ENCODE measurements around the gene ZSWIM5.
"Not testable (repeated sequence)": the region's sequence is repeated elsewhere in the genome, so short reads cannot be mapped to it uniquely, and the experiment has no call there.

ZSWIM5 gene

DNA sequence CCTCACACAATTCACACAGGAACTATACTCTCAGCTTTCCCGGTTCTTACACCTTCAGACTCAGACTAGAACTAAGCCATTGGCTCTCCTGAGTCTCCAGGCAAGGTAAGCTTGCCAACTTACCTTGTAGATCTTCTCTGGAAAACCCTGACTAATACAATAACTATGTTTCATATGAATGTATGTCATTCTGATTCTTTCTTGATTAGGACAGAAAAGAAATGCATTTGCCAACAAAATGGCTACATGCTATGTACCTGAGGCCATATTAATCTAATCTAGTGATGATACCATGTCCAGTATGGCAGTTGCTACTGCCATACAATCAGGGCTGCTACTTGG lies 9.8 kb upstream of the ZSWIM5 start:
- no peak for DNase-seq
- Mint-ChIP-seq H3K27ac (no peak overlapping the region), H3K36me3 (ENCODE audit: low read depth) (no peaks in the 10 kb centered on the region)

DNA sequence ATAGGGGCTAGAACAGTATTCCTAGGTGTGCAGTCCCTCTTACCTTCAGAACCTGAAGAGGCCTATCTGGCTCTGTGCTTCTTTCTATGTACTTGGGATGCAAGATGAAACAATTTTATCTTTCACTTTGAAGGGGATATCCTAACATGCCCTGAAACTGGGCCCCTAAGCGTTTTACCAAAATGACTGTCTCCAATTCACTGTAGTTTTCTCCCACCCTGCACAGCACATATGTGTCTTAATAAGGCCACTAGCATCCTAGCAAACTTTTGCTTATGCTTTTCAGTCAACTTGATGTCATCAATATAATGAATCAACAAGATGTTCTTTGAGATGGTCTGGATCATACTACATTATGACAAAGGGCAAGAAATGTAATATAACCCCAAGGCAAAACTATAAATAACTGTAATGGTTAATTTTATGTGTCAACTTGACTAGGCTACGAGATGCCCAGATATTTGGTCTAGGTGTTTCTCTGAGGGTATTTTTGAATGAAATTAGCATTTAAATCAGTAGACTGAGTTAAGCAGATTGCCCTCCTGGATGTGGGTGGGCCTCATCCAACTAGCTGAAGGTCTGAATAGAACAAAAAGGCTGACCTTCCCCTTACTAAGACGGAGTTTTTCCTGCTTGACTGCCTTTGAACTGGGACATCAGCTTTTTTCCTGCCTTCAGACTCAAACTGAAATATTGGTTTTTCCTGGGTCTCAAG lies 9.2 kb upstream of the ZSWIM5 start:
- Mint-ChIP-seq H3K27me3 (no peaks in the 10 kb centered on the region), H3K9me3 (no peaks in the 10 kb centered on the region), H3K4me3 (no peak overlapping the region), H3K4me1 (ENCODE audit: low read depth) (no peaks in the 10 kb centered on the region), H3K27ac (no peak overlapping the region), H3K36me3 (ENCODE audit: low read depth) (no peaks in the 10 kb centered on the region)
- no peak for DNase-seq

More for the DNA sequence above, 9.8 kb upstream of the ZSWIM5 start:
- no peaks in the 10 kb centered on the region for H3K9me3 Mint-ChIP-seq
- no peaks in the 10 kb centered on the region for H3K27me3 Mint-ChIP-seq
- H3K4me1 Mint-ChIP-seq (ENCODE audit: low read depth) = no peaks in the 10 kb centered on the region
- no peak overlapping the region for H3K4me3 Mint-ChIP-seq

DNA sequence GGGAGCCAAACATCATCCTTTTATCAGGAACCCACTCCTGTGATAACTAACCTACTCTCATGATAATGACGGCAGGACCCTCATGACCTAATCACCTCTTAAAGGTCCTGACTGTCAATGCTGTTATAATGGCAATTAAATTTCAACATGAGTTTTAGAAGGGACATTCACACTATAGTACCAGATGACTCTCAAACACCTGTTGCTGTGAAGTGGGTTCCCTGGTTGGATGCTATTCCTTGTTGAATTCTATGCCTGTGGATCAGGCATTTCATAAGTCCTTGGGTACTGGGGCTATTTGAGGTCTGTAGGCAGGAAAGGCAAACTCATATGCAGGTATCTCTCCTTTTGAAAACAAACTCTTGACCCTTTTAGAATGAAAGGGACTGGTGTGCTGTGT lies 7.5 kb upstream of the ZSWIM5 start:
- Mint-ChIP-seq H3K27ac (no peak overlapping the region), H3K36me3 (ENCODE audit: low read depth) (no peaks in the 10 kb centered on the region), H3K4me3 (no peak overlapping the region), H3K9me3 (no peaks in the 10 kb centered on the region), H3K4me1 (ENCODE audit: low read depth) (no peaks in the 10 kb centered on the region), H3K27me3 (peaks cover 3% of the 10 kb centered on the region)
- no peak for DNase-seq

DNA sequence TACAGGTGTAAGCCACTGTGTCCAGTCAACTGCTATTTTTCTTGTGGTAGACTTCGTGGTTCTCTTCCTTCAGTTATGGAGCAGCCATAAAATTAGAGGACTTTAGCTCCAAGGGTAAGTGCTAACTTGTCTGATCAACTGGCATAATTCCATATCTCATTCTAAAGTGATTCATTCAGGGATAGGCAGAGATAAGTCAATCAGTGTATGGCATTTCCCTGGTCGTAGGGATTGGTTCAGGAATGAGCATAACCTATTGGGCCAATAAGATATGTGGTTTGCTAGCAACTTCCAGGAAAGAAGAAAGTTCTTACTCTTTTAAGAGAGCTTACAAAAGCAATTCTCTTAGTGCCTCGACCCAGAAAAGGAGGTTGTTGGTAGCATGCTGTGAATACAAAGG lies 4.7 kb upstream of the ZSWIM5 start:
- no peaks in the 10 kb centered on the region for H3K36me3 Mint-ChIP-seq (ENCODE audit: low read depth)
- H3K27ac Mint-ChIP-seq = no peak overlapping the region
- no peak overlapping the region for H3K4me3 Mint-ChIP-seq
- no peaks in the 10 kb centered on the region for H3K9me3 Mint-ChIP-seq
- DNase-seq = no peak
- H3K27me3 Mint-ChIP-seq = peaks cover 16% of the 10 kb centered on the region
- H3K4me1 Mint-ChIP-seq (ENCODE audit: low read depth) = peaks cover 12% of the 10 kb centered on the region

DNA sequence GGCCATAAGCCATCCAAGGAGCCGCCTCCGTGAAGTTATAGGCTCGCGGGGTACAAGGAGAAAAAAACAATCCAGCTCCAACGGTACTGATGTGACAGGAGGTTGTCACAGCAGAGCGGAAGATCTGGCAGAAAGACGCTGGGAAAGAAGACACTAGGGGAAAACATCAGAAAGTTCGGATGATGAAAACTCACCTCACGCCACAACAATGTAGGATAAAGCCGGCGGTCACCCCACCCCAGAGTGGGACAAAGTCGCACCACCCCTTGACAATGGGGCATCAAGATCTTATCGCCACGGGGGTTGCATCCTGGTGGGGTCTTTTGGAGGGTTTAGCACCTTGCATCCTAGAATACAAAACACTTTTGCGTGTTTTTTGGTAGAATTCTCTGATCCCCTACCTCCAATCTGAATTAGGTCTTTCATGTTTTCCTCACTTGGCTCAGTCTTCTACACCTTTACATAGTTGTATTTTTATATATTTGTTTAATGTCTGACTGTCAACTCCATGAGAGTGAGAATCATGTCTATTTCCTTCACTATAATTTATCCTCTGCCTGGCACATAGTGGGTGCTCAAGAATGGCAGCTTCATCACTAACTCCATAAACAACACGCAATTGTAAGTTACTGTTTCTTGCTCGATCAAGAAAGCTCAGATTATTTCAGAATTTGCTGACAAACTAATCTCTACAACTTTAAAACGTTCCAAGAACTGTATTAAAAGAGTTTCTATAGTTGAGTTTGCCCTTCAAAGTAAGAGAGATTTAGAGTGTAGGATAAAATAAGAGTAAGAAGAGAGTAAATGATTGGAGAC lies 611 bp upstream of the ZSWIM5 start:
- H3K27ac Mint-ChIP-seq = peak overlapping the region; percentile 60
- peak overlapping the region; percentile 86 for H3K4me3 Mint-ChIP-seq
- no peaks in the 10 kb centered on the region for H3K36me3 Mint-ChIP-seq (ENCODE audit: low read depth)
- no peaks in the 10 kb centered on the region for H3K9me3 Mint-ChIP-seq
- no peak for DNase-seq
- peaks cover 38% of the 10 kb centered on the region for H3K4me1 Mint-ChIP-seq (ENCODE audit: low read depth)
- H3K27me3 Mint-ChIP-seq = peaks cover 25% of the 10 kb centered on the region

DNA sequence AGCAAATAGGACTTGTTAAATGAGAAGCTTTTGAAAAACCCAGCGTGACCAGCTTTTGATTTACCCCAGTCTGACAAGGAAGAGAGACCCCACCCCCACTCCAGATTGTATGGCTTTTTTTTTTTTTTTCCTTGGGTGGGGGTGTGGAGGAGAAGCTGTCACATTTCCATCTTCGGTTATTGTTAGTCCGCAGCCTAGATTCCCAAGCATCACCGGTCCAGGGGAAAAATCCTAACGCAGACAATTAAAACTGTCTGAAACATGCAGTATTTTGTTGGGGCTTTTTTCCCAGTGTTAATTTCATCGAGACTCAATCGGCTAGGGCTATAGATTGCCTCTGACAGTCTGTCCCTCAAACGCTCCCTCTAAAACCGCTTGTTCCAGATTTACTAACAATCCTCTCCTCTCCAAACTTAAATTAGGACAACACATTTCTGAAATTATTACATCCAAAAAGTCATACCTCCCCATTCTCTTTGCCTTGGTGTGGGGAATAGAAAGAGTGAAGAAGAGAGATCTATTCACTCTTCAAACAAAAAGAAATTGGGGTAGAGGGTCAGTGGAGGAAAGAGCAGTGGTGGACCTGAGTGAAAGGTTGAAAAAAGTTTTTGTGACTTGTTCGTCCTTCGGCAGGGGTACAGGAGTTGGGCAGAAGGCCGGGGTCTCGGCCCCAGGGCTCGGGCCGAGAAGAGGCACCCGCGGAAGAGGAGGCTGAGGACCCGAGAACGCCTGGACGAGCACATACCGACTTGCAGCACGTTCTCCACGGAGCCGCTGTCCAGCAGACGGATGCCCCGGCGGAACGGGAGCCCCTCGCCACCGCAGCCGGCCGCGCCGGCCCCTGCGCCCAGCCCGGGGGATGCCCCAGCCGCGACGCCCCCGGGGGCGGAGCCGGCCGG lies 1.1 kb downstream of the ZSWIM5 start:
- Mint-ChIP-seq H3K9me3 (no peaks in the 10 kb centered on the region), H3K27ac (peak overlapping the region; percentile 48), H3K4me1 (ENCODE audit: low read depth) (peaks cover 38% of the 10 kb centered on the region), H3K36me3 (ENCODE audit: low read depth) (no peaks in the 10 kb centered on the region), H3K27me3 (peaks cover 25% of the 10 kb centered on the region), H3K4me3 (peak overlapping the region; percentile 84)
- DNase-seq = peak; percentile 52

DNA sequence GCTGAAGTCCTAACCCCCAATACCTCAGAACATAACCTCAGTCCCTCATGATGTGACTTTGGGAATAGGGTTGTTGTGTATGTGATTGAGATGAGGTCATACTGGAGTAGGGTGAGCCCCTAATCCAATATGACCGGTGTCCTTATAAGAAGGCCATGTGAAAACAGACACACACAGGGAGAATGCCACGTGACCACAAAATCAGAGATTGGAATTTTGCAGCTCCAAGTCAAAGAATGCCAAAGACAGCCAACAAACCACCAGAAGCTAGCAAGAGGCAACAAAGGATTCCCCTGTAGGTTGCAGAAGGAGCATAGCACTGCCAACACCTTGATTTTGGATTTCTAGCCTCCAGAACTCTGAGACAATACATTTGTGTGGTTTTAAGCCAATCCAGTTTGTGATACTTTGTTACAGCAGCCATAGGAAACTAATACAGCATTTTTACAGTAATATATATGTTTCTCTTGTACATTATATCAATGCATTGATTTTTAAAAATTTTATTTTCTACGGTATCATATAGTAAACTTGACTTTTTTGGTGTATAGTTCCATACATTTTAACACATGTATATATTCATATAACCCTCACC lies 5.4 kb downstream of the ZSWIM5 start:
- no peaks in the 10 kb centered on the region for H3K36me3 Mint-ChIP-seq (ENCODE audit: low read depth)
- H3K4me1 Mint-ChIP-seq (ENCODE audit: low read depth) = peaks cover 28% of the 10 kb centered on the region
- no peak overlapping the region for H3K4me3 Mint-ChIP-seq
- no peak overlapping the region for H3K27ac Mint-ChIP-seq
- no peaks in the 10 kb centered on the region for H3K9me3 Mint-ChIP-seq
- H3K27me3 Mint-ChIP-seq = peaks cover 11% of the 10 kb centered on the region
- DNase-seq = no peak

DNA sequence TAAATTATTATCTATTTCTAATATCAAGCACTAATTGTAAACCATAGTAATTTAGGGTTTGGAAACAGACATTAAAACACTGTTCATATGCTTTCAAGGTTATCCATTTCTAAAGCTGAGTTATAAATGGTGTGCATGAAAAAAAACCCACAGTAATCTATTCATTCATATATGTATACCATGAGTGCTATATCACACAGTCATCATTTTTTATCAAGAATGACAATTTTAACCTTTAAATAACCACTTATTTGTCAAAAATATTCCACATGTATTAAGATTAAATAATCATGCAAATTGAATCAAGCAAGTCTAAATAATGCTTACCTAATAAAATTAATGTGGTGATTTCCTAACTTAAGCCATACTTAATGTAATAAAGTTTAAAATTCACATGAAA lies 6.0 kb downstream of the ZSWIM5 start:
- Mint-ChIP-seq H3K4me1 (ENCODE audit: low read depth) (peaks cover 27% of the 10 kb centered on the region), H3K9me3 (no peaks in the 10 kb centered on the region), H3K27me3 (peaks cover 10% of the 10 kb centered on the region), H3K27ac (no peak overlapping the region), H3K36me3 (ENCODE audit: low read depth) (no peaks in the 10 kb centered on the region), H3K4me3 (no peak overlapping the region)
- DNase-seq = no peak

DNA sequence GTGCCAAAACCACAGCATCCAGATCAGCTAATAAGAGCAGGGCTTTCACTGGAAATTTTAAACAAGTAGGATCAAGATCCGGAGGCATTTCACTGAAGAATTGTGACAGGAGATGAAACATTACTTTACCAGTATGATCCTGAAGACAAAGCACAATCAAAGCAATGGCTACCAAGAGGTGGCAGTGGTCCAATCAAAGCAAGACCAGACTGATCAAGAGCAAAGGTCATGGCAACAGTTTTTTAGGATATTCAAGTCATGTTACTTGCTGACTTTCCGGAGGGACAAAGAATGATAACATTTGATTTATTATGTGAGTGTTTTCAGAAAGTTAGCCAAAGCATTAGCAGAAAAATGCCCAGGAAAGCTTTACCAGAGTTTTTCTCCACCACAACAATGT lies 8.2 kb downstream of the ZSWIM5 start:
- H3K27me3 Mint-ChIP-seq = peaks cover 3% of the 10 kb centered on the region
- peaks cover 6% of the 10 kb centered on the region for H3K4me1 Mint-ChIP-seq (ENCODE audit: low read depth)
- no peak for DNase-seq
- H3K36me3 Mint-ChIP-seq (ENCODE audit: low read depth) = no peaks in the 10 kb centered on the region
- no peak overlapping the region for H3K4me3 Mint-ChIP-seq
- no peaks in the 10 kb centered on the region for H3K9me3 Mint-ChIP-seq
- no peak overlapping the region for H3K27ac Mint-ChIP-seq

DNA sequence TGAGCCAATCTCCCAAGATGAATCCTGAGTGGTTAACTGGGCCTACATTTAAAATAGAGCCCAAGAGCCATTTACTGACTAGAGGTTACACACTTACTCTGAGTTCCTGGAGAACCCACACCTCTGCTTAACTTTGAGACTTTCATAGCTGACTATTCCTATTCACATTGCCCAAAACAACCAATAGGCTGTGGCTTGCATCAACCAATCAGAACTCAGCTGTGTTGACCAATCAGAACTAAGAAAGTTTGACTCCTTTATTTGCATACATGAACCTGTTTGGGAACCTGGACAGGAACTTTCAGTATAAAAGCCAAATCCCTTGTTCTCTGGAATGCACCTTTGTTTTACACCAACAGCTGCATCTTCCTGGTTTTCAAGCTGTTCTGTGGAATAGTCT lies 9.5 kb downstream of the ZSWIM5 start:
- H3K36me3 Mint-ChIP-seq (ENCODE audit: low read depth) = no peaks in the 10 kb centered on the region
- H3K9me3 Mint-ChIP-seq = no peaks in the 10 kb centered on the region
- H3K4me1 Mint-ChIP-seq (ENCODE audit: low read depth) = peaks cover 2% of the 10 kb centered on the region
- H3K27me3 Mint-ChIP-seq = peaks cover 3% of the 10 kb centered on the region
- no peak overlapping the region for H3K27ac Mint-ChIP-seq
- no peak overlapping the region for H3K4me3 Mint-ChIP-seq
- no peak for DNase-seq

DNA sequence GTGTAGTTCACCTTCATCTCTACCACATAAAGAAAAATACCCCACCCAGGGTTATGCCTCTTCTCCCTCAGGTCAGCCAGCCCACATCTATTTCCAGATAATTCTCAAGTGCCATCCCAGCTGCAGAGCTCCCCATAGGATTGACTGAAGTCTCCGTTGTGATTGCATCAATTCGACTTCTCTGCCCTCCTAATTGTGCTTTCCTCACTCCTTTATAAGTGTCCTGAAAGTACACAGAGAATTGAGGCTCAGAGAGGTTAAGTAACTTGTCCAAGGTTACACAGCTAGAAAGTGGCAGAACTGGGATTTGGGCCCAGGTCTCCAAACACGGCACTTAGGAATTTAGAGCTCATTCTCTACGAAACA lies 15.0 kb downstream of the ZSWIM5 start:
- peaks cover 13% of the 10 kb centered on the region for H3K4me1 Mint-ChIP-seq (ENCODE audit: low read depth)
- DNase-seq = no peak
- no peaks in the 10 kb centered on the region for H3K27me3 Mint-ChIP-seq
- no peak overlapping the region for H3K4me3 Mint-ChIP-seq
- H3K27ac Mint-ChIP-seq = no peak overlapping the region
- no peaks in the 10 kb centered on the region for H3K36me3 Mint-ChIP-seq (ENCODE audit: low read depth)
- no peaks in the 10 kb centered on the region for H3K9me3 Mint-ChIP-seq

DNA sequence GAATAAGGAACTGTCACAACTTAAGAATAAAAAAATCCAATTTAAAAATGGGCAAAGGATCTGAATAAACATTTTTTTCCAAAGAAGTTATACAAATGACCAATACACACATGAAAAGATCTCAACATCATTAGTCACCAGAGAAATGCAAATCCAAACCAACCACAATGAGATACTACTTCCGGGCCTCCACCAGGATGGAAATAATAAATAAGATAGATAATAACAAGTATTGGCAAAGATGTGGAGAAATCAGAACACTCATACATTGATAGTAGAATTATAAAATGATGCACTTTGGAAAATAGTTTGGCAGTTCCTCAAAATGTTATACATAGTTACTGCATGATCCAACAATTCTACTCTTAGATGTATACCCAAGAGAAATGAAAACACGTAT lies 18.7 kb downstream of the ZSWIM5 start:
- no peak for DNase-seq
- Mint-ChIP-seq H3K27me3 (no peaks in the 10 kb centered on the region), H3K4me1 (ENCODE audit: low read depth) (peaks cover 13% of the 10 kb centered on the region), H3K36me3 (ENCODE audit: low read depth) (no peaks in the 10 kb centered on the region), H3K9me3 (no peaks in the 10 kb centered on the region), H3K4me3 (no peak overlapping the region), H3K27ac (no peak overlapping the region)

DNA sequence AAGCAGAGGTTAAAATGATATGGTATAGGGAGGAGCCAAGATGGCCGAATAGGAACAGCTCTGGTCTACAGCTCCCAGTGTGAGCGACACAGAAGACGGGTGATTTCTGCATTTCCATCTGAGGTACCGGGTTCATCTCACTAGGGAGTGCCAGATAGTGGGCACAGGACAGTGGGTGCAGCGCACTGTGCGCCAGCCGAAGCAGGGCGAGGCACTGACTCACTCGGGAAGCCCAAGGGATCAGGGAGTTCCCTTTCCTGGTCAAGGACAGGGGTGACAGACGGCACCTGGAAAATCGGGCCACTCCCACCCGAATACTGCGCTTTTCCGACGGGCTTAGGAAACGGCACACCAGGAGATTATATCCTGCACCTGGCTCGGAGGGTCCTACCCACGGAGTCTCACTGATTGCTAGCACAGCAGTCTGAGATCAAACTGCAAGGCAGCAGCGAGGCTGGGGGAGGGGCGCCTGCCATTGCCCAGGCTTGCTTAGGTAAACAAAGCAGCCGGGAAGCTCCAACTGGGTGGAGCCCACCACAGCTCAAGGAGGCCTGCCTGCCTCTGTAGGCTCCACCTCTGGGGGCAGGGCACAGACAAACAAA lies 26.4 kb downstream of the ZSWIM5 start:
- not testable (repeated sequence) for H3K4me3 Mint-ChIP-seq; H3K36me3 Mint-ChIP-seq (ENCODE audit: low read depth); H3K4me1 Mint-ChIP-seq (ENCODE audit: low read depth); H3K9me3 Mint-ChIP-seq; H3K27me3 Mint-ChIP-seq; H3K27ac Mint-ChIP-seq; DNase-seq

DNA sequence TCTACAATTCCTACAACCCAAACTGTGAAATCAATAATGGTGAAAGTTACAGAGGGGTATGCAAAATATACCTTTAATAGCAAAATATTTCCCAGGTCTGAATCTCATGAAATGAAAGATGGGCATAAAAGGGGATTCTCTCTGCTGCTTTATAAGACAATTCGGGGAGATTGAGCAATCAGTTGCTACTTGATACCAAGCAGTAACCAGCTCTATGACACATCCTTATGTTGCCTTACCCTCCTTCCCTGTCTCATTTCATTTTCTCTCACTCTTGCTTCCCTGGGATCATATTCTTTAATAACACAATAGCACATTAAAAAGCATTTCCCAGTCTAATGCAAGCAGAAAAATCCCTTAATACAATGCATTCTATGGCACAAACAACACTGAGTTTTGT lies 29.0 kb downstream of the ZSWIM5 start:
- H3K4me1 Mint-ChIP-seq (ENCODE audit: low read depth) = no peaks in the 10 kb centered on the region
- no peaks in the 10 kb centered on the region for H3K36me3 Mint-ChIP-seq (ENCODE audit: low read depth)
- peaks cover 8% of the 10 kb centered on the region for H3K9me3 Mint-ChIP-seq
- no peak overlapping the region for H3K4me3 Mint-ChIP-seq
- DNase-seq = no peak
- H3K27ac Mint-ChIP-seq = no peak overlapping the region
- no peaks in the 10 kb centered on the region for H3K27me3 Mint-ChIP-seq

Measured in activated T-cell treated with anti-CD3 and anti-CD28 coated beads, Interleukin-2, amount 50 U/mL, for 24 hours (primary cell).